Fibroblast of the aortic adventitia (primary cell): ENCODE data around the gene CDC27. TPM values are rescaled to one million over a fixed set of nuclear protein-coding genes. Genes with fewer than 3 reads are reported as not detected.

Experiments used
- total RNA-seq: library from RNA; depleted of rRNA; stranded (reverse); fragments of >200 nt; gene quantifications from 2 replicates; pipeline ENCODE4 v1.2.3, GENCODE V29; 2012; ENCODE audit warnings: low replicate concordance

The CDC27 gene
- total RNA-seq, 1 donor = 128 TPM

Other genes starting within 250 kb of the CDC27 start
- not detected in 2 replicates for gene RPRML, start 210.0 kb downstream of the CDC27 start, total RNA-seq
- gene MYL4, start 20.1 kb upstream of the CDC27 start, total RNA-seq = not detected in 2 replicates
- gene ITGB3, start 64.5 kb upstream of the CDC27 start, total RNA-seq = 5.8 and 22.0 TPM in 2 replicates
- 4.9 and 5.6 TPM in 2 replicates for gene EFCAB13, start 134.7 kb upstream of the CDC27 start, total RNA-seq